Islet precursor cell (in vitro differentiated cells): Measurements from ENCODE around the gene TMCC2.
"Not testable (repeated sequence)": the region's sequence is repeated elsewhere in the genome, so short reads cannot be mapped to it uniquely, and the experiment has no call there.

ENCODE experiments used
- DNase-seq: peaks from one replicate; pipeline ENCODE4 v3.0.0-alpha.2; 2018

The TMCC2 gene

GRCh38 chr1:205285381-205286101 lies 57.8 kb downstream of the TMCC2 start:
- DNase-seq: no peak

GRCh38 chr1:205286335-205286950 lies 58.7 kb downstream of the TMCC2 start:
- DNase-seq: no peak

DNA sequence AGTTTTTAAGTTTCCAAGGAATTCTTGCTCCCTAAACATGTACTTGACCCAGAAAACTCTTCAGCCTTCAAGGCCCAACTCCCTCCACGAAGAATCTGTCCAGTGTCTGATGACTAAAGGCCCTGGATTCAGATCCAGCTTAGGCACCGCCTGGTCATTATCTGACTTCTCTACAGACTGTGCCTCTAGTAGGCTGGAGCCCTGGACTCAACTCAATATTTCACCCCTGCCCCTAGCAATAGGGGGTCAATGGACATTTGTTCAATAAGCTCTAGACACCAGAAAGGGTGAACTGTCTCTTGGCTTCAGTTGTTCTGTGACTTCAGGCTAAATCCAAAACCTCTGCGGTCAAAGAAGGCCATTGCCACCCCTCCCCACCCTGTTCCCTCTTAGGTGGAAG lies 59.3 kb downstream of the TMCC2 start:
- no peak for DNase-seq

- DNase-seq: no peak
These were observed 60.2 kb downstream of the TMCC2 start for GRCh38 chr1:205287767-205288559.

DNA sequence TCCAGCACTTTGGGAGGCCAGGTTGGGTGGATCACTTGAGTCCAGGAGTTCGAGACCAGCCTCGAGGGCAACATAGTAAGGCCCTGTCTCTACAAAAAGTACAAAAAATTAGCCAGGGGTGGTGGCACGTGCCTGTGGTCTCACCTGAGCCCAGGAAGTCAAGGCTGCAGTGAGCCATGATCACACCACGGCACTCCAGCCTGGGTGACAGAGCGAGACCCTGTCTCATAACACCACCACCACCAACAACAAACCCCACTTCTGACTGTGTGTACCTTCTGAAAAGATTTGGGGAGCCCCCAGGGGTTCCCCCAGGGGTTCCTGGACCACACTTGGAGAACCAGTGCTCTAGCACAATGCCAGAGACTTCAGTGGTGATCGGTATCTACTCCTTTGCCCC lies 63.9 kb downstream of the TMCC2 start:
- no peak for DNase-seq

- DNase-seq: peak; percentile 57
These were observed 65.8 kb downstream of the TMCC2 start for GRCh38 chr1:205293350-205294074.

DNA sequence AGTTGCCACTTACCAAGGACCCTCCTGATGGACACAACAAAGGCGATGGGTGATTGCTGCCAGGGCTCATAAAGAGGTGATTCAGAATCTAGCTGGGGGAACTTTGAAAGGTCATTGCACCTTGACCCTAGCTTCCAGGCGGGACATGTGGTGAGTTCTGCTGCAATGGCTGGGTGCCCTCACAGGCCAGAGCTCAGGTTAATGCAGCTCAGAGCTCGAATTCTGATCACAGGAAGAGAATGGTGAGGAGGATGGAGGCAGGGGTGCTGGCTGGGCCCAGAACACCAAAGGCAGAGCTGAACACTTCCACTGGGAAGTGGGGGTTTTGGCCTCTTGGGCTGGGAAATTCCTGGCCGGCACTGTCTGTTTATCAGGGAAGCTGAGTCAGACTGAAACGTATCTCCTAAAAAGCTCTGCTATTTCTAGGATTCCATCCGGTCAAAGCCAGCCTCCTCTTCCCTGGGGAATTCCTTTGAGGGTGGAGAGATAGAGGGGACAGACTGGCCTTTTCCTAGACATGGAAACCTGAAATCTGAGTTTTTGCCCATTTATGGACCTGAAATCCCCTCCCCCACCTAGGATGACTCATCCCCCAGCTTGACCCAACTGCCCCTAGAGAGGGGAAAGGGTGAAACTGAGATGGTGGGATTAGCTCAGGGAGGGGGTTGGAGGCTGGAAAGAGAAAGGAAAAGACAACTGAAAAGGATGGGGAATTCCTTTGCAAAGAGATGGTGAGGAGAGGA lies 66.6 kb downstream of the TMCC2 start:
- peak; percentile 98 for DNase-seq

- DNase-seq: peak; percentile 73
These were observed 67.2 kb downstream of the TMCC2 start for GRCh38 chr1:205294934-205295333.

DNA sequence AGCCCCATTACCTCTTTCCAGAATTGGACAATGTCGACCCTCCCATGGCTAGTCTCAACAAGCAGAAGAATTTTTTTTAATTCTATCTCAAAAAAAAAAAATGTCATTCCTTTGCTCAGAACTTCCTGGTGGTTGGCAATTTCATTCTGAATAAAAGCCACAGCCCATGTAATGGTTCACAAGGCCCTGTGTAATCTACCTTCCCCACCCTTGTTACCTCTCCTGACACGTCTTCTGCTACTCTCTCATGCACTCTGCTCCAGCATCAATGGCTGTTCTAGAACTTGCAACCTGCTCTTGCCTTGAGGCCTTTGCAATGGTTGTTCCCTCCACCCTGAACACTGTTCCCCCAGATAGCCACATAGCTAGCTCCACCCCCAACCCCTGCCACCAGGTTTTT lies 68.4 kb downstream of the TMCC2 start:
- no peak for DNase-seq

- not testable (repeated sequence) for DNase-seq
These were observed 69.9 kb downstream of the TMCC2 start for GRCh38 chr1:205297546-205298177.

- peak; percentile 99 for DNase-seq
These were observed 70.6 kb downstream of the TMCC2 start for GRCh38 chr1:205298191-205298994.

DNA sequence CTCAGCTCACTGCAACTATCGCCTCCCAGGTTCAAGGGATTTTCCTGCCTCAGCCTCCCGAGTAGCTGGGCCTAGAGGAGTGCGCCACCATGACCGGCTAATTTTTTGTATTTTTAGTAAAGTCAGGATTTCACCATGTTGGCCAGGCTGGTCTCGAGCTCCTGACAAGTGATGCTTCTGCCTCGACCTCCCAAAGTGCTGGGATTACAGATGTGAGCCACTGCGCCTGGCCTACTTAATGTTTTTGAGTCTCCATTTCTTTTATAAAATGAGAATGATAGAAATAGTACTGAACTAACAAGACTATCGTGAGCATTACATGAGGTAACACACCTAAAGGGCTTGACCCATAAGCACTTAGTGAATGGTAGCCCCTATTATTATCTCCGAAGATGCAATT lies 72.4 kb downstream of the TMCC2 start:
- DNase-seq: no peak

DNA sequence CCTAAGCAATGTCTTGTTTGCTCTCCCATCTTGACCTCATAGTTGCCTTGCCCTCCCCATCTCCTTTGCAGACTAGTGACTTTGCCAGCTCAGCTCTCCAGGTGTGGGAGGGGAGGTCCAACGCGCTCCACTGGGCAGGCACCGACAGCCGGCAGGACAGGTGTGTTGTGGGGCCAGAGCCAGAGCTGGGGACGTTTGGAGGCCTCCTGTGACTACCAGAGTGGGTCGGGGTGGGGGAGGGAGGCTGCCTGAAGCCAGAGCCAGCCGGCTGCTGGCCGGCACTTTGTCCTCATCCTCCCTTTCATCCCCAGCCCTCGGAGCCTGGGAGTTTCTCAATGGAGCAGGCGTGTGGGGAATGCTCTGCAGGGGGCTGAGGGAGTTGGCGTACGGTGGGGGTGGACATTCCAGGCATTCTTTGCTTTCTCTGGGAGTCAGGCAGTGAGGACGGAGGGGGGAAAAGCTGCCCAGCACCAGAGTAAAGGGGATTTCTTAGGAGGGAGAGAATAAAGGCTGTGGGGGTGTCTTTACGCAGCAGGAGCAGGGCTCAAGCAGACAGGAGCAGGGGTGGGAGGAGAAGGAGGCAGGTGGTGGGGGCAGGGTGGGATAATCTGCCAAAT lies 73.6 kb downstream of the TMCC2 start:
- DNase-seq: peak; percentile 99

GRCh38 chr1:205301842-205302588 lies 74.3 kb downstream of the TMCC2 start:
- no peak for DNase-seq

- no peak for DNase-seq
These were observed 75.6 kb downstream of the TMCC2 start for GRCh38 chr1:205303247-205303888.

DNA sequence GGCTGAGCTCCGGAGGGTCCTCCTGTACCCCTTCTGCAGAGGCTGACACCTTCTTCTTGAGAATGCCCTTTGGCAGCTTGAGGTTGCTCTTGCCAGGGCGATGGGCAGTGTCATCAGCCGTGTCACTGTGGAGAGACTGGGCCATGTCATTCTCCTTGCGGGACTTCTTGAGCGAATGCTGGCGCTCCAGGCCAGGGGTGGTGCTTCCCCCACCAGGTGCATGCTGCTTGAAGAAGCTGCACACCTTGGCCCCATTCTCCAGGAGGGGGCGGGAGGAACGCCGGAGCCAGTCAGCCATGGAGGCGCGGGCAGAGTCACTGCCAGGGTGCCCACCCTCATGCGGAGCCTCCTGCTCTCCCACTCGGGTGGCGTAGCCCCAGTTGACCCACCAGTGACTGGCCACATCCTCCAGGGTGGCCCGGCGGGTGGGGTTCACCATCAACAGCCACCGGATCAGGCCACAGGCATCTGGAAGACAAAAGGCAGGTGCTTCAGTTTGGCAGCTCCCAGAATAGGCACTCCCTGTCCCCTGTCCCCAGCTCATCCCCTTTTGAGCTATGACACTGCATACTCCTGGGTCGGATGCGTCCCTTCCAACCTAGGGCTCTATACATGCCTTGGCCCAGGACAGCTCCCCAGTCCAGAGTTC lies 76.4 kb downstream of the TMCC2 start:
- no peak for DNase-seq

DNA sequence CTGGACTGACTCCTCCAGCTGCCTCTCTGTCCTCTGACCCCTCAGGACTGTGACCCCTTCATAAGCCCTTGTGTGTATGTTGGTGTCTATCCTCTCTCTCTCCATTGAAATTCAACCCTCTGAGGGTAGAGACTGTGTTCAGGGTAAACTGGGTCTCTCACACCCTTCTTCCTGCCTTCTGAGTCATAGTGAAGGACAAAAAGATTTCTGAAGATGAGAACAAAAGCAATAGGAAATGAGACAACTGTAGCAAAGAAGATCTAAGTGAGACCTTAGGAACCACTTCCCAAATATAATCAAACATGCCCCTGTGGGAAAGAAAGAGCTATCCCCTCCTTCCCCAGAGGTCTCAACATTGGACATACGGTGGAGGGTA lies 76.9 kb downstream of the TMCC2 start:
- no peak for DNase-seq

- DNase-seq: no peak
These were observed 79.3 kb downstream of the TMCC2 start for GRCh38 chr1:205306929-205307566.
